Measurements from ENCODE around the gene DISC1.

DISC1 gene

GRCh38 chr1:231828182-231828920, 201.8 kb downstream of the DISC1 start:
- DNase-seq, result no peak

- DNase-seq, result no peak
Measured at GRCh38 chr1:231829332-231829731, 202.7 kb downstream of the DISC1 start.

GRCh38 chr1:231836227-231836893, 209.8 kb downstream of the DISC1 start:
- DNase-seq, result no peak

- DNase-seq, result no peak
Measured at GRCh38 chr1:231838521-231838920, 211.9 kb downstream of the DISC1 start.

- DNase-seq, result no peak
Measured at GRCh38 chr1:231839999-231840398, 213.4 kb downstream of the DISC1 start.

- DNase-seq, result no peak
Measured at GRCh38 chr1:231841616-231842344, 215.2 kb downstream of the DISC1 start.

GRCh38 chr1:231842441-231842840, 215.9 kb downstream of the DISC1 start:
- no peak for DNase-seq

GRCh38 chr1:231844986-231845502, 218.5 kb downstream of the DISC1 start:
- no peak for DNase-seq

GRCh38 chr1:231847612-231848397, 221.2 kb downstream of the DISC1 start:
- no peak for DNase-seq

- no peak for DNase-seq
Measured at GRCh38 chr1:231849981-231850380, 223.4 kb downstream of the DISC1 start.

- no peak for DNase-seq
Measured at GRCh38 chr1:231850786-231851185, 224.2 kb downstream of the DISC1 start.

GRCh38 chr1:231853588-231854207, 227.1 kb downstream of the DISC1 start:
- no peak for DNase-seq

- no peak for DNase-seq
Measured at GRCh38 chr1:231855361-231855760, 228.8 kb downstream of the DISC1 start.

- DNase-seq, result no peak
Measured at GRCh38 chr1:231855926-231856325, 229.3 kb downstream of the DISC1 start.

GRCh38 chr1:231856426-231856825, 229.8 kb downstream of the DISC1 start:
- DNase-seq, result no peak

GRCh38 chr1:231856894-231857293, 230.3 kb downstream of the DISC1 start:
- DNase-seq, result no peak

GRCh38 chr1:231857609-231858135, 231.1 kb downstream of the DISC1 start:
- DNase-seq, result no peak

- no peak for DNase-seq
Measured at GRCh38 chr1:231860221-231861088, 233.9 kb downstream of the DISC1 start.

GRCh38 chr1:231861541-231862481, 235.2 kb downstream of the DISC1 start:
- DNase-seq, result no peak

- no peak for DNase-seq
Measured at GRCh38 chr1:231862611-231863010, 236.0 kb downstream of the DISC1 start.
